A204.1 (cell line): ENCODE data around the gene ZNF124.
"Not testable (repeated sequence)": the region's sequence is repeated elsewhere in the genome, so short reads cannot be mapped to it uniquely, and the experiment has no call there.

Experiments
- FAIRE-seq: peaks from 2 replicates; lab custom pipeline; 2012; peaks lifted over from hg19 to GRCh38; lab: Jason Lieb, UNC

The ZNF124 gene

GRCh38 chr1:247171875-247172563, at the start of gene ZNF124:
ZNF124 (minus strand) TSS chr1:247172020; CDS start chr1:247171877, 143 bp downstream.
- peak; percentile 81 for FAIRE-seq

DNA sequence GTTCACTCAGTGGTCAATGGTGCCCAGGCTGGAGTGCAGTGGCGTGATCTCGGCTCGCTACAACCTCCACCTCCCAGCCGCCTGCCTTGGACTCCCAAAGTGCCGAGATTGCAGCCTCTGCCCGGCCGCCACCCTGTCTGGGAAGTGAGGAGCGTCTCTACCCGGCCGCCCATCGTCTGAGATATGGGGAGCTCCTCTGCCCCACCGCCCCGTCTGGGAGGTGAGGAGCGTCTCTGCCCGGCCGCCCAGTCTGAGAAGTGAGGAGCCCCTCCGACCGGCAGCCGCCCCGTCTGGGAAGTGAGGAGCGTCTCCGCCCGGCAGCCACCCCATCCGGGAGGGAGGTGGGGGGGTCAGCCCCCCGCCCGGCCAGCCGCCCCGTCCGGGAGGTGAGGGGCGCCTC, 48.5 kb upstream of the ZNF124 start:
- FAIRE-seq = not testable (repeated sequence)

GRCh38 chr1:247218121-247218651, 46.4 kb upstream of the ZNF124 start:
- no peak for FAIRE-seq

GRCh38 chr1:247216261-247216660, 44.4 kb upstream of the ZNF124 start:
- FAIRE-seq = no peak

- no peak for FAIRE-seq
Observed at GRCh38 chr1:247212627-247213617, 41.1 kb upstream of the ZNF124 start.

GRCh38 chr1:247212012-247212411, 40.2 kb upstream of the ZNF124 start:
- FAIRE-seq = no peak

GRCh38 chr1:247211339-247211738, 39.5 kb upstream of the ZNF124 start:
- no peak for FAIRE-seq

- peak; percentile 93 for FAIRE-seq
Observed at GRCh38 chr1:247210376-247211117, 38.7 kb upstream of the ZNF124 start.

DNA sequence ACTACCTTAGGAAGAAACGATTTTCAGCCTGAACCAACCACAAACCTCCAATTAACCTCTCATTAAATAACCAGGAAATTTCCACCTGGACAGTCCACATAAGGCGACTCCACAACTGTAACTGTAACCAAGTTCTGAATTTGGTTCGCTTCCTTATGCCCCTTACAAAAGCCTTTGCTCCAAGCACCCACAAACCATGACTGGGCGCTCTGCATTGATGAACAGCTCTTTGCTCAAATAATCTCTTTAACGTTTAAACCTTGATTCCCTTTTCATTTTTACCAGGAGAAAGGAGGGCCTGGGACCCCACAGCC, 38.2 kb upstream of the ZNF124 start:
- FAIRE-seq = no peak

DNA sequence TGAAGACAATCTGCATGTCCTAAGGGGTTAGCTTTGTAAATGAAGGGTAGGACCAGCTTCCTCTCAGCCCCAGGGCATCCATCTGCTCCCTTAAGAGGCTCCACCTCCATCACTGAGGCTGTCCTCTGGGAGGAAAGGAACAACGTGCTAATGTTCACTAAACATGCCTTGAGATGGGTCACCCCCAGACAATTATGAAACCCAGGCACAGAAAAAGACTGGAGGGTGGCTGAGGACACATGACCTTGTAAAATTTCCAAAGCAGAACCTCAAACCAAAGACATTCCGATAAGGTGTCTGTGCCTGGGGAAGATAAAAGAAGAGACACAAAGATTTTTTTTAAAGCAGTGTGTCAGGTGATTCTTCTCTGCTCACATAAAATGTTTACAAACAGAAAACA, 37.6 kb upstream of the ZNF124 start:
- no peak for FAIRE-seq

DNA sequence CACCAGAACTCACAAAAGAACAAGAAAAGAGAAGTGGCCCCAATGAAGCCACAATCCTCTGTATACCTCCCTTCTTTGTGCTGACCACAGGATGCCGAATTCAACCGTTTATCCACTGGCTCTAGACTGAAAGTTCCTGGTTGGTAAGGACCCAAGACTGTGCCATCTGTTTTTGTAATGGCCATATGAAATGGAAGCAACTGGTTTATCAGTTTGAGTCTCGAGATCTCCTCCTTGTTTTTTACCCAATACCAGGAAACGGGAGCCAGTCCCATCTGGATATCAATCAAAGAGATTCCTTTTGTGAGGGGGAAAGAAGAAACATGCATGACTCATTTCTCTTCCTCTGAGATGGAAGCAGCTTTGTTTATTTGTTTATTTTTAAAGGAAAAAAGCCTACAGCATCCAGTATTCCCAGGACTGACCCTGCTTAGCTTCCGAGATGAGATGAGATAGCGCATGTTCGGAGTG, 32.4 kb upstream of the ZNF124 start:
- FAIRE-seq = no peak

DNA sequence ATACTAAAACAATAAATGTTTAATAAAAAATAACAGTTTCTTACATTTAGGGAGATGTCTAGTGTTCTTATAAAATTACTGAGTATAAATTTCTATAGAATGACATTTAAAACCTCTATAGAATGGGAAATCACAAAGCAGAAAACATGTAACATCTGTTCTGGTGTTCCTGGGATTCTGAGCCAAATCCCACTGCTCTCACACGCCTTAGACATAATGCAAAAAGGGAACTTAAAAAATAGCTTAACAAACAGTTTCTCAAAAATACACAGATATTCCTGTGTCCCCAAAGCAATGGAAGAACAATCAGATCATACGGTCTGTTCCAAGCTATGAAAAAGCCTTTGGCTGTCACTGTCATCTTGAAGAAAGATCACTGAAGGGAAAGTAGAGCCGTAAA, 27.0 kb upstream of the ZNF124 start:
- no peak for FAIRE-seq

DNA sequence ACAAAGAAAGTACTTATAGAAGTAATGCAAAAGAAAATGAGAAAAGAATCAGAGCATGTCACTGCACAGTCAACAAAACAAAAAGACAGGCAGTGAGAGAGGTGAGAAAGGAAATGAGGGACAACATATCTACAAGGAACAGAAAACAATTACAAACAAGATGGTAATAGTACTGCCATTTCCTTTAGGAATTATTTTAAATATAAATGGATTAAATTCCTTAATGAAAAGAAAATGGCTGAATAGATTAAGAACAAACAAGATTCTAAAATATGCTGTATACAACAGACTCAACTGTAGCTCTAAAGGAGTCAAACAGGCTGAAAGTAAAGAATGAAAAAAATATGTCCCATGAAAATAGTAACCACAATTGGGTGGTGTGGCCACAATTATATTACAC, 22.1 kb upstream of the ZNF124 start:
- FAIRE-seq = no peak

DNA sequence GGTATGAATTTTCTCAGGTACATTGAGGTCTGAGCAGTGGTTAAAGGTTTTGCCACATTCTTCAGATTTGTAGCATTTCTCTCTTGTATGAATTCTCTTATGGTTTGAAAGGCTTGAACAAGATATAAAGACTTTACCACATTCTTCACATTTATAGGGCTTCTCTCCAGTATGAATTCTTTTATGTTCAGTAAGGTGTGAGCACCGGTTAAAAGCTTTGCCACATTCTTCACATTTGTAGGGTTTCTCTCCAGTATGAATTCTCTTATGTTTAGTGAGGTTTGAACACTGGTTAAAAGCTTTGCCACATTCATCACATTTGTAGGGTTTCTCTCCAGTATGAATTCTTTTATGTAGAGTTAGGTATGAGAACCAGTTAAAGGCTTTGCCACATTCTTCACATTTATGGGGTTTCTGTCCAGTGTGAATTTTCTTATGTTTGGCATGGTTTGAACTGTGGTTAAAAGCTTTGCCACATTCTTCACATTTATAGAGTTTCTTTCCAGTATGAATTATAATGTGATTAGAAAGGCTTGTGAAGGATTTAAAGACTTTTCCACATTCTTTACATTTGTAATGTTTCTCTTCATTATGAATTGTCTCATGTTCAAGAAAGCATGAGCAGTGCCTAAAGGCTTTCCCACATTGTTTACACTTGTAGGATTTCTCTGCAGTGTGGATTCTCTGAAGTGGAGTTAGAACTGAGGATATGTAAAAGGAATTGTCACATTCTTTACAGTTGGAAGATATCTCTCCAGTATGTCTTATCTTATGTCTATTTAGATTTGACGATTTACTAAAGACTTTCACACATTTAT, 18.4 kb upstream of the ZNF124 start:
- FAIRE-seq = no peak

DNA sequence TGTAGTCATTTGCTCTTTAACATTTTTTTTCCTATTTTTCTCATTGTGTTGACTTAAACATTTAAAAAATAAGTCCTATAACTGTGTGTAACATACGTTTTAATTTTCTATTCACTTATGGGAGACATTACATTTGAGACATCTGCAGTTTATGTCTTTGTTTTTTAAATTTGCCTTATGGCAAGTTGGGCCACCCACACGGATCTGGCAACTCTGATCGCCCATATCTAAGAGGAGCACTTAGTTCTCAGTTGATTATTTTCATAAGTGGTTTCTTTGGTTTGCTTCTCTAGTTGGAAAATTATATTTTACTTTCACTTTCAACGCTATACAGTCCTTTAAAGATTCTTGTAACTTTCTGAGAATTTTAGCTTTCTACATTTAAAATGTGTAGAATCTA, 13.8 kb upstream of the ZNF124 start:
- FAIRE-seq = no peak

DNA sequence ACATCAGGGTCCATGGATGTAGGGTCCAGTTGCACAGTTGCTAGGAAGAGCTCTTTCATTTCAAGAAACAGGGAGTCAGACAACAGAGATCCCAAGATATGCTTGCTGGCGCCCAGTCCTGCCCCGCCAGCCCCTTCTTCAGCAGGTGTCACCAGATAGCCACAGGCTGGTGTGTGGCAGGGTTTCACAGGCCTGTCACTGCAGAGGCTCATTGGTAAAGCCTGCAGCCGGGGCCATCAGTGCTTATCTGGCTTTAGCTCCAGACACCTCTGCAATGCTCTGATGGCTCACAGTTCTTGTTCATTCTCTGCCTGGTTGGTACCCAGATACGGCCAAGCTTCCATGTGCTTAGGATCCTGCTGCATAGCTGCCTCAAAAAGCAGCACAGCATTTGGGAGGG, 12.4 kb upstream of the ZNF124 start:
- no peak for FAIRE-seq

GRCh38 chr1:247182994-247183393, 11.2 kb upstream of the ZNF124 start:
- no peak for FAIRE-seq

DNA sequence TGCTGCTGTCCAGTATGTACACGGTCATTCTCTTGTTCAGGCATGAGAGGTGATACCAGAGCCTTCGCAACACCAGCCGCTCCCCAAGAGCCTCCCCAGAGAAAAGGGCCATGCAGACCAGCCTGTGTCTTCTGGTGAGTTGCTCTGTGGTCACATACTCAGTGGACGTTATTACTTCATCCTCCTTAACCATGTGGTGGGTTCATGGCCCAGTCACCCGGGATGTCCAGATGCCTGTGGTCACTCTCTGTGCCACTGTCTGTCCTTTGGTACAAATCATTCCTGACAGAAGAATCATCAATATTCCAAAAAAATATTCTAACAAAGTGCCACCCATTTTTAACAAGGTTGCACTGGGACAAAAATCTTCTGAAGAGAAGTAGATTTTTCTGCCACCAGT, 8.8 kb upstream of the ZNF124 start:
- FAIRE-seq = no peak

DNA sequence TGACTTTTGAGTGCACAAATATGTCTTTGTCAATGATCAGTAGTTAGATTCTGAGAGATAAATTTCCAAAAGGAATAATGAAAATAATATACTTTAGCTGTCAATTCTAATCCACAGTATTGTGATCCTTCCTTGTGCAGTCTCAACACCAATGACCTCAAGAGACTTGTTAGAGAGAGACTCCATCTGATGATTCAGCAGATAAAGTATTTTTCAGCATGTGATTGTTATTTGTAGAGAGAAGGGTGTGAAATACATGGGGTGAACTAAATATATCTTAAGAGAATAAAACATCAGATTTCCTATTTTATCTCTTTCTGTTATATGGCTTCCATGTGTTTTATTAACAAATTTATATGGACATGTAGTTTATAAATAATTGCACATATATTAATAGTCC, 5.9 kb upstream of the ZNF124 start:
- no peak for FAIRE-seq

DNA sequence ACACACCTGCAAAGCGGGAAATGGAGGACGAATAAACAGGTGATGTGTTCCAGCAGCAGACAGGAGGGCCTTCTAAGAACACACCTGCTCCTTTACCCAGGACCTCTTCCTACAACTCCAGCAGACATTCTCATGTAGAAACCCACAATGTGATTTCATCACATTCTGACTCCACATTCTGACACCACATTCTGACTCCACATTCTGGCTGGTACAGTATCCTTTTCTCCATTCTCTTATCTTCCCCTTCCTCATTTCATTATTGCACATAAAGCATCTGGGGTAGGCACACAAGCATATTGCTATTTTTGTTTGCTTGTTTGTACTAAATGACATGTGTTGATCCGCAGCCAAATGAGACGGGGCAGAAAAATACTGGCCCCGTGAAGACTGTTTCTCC, 3.6 kb upstream of the ZNF124 start:
- FAIRE-seq = no peak

DNA sequence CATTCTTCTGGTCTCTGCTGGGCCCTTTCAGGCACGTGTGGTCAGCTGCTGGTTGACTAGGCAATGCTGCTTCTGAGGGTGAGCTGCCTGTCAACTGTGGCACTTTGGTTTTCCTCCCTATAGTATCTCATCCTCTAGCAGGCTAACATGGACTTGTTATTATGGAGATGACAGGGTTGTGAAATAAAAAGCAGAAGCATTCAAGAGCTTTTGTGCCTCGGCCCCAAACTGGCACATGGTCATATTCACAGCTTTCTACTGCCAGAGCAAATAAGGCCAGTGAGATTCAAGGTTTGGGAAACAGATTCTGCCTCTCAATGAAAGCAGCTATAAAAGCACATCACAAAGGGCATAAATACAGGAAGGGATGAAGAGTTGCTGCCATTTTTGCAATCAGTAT, 1.6 kb upstream of the ZNF124 start:
- FAIRE-seq = no peak

DNA sequence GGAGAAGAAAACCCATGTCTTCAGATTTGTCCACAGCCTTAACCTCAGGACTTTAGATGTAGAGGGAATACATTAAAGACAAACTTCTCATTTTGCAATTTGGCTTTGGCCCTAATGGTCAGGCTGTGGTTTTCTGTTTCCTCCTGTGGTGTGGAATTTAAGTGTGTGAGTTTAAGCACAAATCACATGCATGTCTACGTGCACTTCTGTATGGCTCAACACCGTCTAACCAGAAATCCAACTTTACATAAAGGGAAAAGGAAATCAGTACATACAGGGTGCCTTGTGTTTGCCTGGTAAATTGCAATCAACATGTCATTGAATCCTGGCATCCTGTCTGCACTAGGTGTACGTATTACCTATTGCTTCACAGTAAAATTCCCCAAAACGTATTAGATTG, 1.2 kb upstream of the ZNF124 start:
- FAIRE-seq = no peak
